Stimulated activated memory B cell treated with anti-CD40 and anti-IgM and Interleukin-4, amounts not matched to agents 10 μg/mL and 1 μg/mL and 100 μg/mL, for 72 hours (primary cell): ENCODE data around the gene NCAN.

ENCODE experiments used
- ATAC-seq: fragments of 150-1000 bp; cut with Tn5 transposase; 2 replicates; pipeline ENCODE4 v1.10.0; 2021
- H3K27ac Mint-ChIP-seq: one replicate; pipeline ENCODE4 v1.8.0; 2022; ENCODE audit warnings: mild to moderate bottlenecking, mixed read lengths
- H3K27me3 Mint-ChIP-seq: one replicate; pipeline ENCODE4 v1.8.0; 2022; ENCODE audit warnings: mixed read lengths
- H3K36me3 Mint-ChIP-seq: one replicate; pipeline ENCODE4 v1.8.0; 2022; ENCODE audit warnings: mixed read lengths
- H3K4me1 Mint-ChIP-seq: one replicate; pipeline ENCODE4 v1.8.0; 2022; ENCODE audit warnings: mixed read lengths
- H3K4me3 Mint-ChIP-seq: one replicate; pipeline ENCODE4 v1.8.0; 2022; ENCODE audit warnings: mild to moderate bottlenecking, moderate library complexity, mixed read lengths
- H3K9me3 Mint-ChIP-seq: one replicate; pipeline ENCODE4 v1.8.0; 2022; ENCODE audit warnings: mixed read lengths

NCAN gene

DNA sequence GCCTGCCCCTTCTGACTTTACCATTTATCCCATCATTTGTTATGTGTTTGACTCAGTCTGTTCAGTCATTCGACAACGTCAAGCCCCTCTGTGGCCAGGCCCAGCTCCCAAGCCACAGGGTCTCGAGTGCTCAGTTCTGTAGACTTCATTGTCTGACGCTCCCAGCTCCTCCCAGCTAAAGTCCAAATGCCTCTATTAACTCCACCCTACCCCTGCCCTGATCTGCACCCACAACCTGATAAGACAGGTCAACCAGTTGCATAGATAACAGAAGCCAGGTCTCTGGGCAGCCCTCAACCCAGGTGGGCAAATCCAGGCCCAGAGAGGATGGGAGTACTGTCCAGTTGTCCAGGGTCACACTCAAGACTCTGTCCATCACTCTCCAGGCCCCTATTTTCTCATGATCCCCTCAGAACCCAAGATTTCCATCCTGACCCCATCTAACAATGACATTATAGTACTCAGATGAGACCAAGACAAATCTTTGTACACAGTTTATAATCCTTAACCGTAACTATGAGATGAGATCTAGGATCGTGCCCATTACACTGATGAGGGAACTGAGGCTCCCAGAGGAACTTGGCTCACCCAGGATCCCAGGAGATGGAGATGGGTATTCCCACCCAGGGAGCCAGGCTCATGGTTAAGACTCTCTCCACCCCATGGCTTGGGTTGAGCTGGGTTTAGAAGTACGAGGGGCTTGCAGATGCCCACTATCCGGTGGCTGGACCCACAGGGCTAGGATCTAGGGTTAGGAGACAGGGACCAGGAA, 60.3 kb downstream of the NCAN start:
- Mint-ChIP-seq H3K36me3 (peaks cover 28% of the 10 kb centered on the region), H3K4me3 (no peak overlapping the region), H3K4me1 (peaks cover 11% of the 10 kb centered on the region), H3K27me3 (peaks cover 14% of the 10 kb centered on the region), H3K9me3 (no peaks in the 10 kb centered on the region), H3K27ac (no peak overlapping the region)
- ATAC-seq: no peak

DNA sequence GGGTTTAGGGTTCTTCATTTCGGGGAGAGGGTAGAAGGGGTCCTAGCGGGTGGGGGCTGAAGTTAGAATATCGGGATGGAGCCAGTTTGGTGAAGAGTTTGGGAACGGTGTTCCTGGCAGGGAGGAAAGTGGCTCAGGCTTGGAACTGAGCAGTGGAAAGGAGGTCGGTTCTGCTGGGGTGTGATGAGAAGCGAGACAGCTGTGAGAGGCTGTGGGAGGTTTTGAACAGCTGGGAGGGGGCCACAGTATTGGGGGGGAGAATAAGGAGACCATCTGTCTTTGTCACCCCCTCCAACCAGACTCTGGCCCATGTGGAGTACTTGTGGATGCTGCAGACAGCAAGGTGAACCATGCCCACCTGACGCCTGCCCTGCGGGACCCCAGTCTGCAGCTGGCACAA, 62.4 kb downstream of the NCAN start:
- Mint-ChIP-seq H3K9me3 (no peaks in the 10 kb centered on the region), H3K4me1 (peaks cover 11% of the 10 kb centered on the region), H3K27ac (no peak overlapping the region), H3K36me3 (peaks cover 42% of the 10 kb centered on the region), H3K4me3 (no peak overlapping the region), H3K27me3 (peaks cover 14% of the 10 kb centered on the region)
- no peak for ATAC-seq

DNA sequence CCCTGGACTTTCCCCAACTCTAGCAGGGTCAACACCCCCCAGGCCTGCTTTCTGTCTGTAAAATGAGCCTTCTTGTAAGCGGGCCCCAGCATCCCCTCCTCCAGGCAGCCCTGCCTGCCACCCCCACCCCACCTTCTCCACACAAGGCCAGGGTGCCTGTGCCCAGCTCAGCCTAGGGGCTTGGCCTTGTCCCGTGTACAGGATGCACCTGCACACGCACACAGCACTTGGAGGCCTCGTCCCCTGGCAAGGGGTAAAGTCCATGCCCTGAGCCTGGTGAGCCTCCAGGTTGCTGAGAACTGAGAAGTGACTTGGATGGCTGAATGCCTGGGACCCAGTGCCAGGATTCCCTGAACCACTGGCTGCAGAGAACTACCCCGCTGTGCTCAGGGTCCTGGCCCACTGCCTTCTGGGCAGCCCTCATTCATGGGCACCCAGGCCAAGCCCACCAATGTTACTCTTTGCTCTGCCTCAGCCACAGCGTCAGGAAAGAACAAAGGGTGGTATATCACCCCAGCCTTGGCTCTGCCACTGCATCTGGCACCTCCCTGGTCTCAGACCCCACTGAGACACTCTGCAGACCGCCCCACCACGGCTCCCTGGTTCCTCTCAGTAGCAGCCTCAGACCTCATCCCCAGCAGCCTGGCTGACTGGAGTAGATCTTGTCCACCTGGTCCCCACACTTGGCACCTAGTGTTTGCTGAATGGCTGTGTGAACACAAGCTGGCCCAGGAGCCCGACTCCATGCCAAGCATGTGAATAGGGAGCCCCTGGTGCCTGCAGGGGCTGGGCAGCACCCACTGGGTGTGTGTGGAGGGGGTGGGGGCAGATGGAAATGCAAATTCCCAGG, 63.2 kb downstream of the NCAN start:
- Mint-ChIP-seq H3K27me3 (peaks cover 14% of the 10 kb centered on the region), H3K4me3 (no peak overlapping the region), H3K27ac (no peak overlapping the region), H3K9me3 (no peaks in the 10 kb centered on the region), H3K36me3 (peaks cover 48% of the 10 kb centered on the region), H3K4me1 (peaks cover 11% of the 10 kb centered on the region)
- no peak for ATAC-seq

DNA sequence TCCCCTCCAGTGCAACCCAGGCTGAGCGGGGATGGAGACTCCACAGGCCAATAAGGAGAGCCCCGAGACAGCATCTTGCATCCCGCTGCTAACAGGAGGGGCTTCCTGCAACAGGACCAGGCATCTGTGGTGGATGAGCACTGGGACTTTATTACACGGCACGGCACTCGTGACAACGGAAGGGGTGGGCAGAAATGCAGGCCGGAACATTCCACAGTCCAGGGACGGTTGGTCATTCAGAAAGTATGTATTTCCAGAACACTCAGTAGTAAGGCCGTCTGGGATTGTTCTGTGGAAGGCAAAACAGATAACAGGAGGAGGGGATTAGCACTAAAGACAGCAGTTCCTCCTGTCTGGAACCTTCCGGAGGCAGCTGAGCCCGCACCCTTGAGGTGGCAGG, 64.6 kb downstream of the NCAN start:
- peaks cover 62% of the 10 kb centered on the region for H3K36me3 Mint-ChIP-seq
- H3K9me3 Mint-ChIP-seq: no peaks in the 10 kb centered on the region
- ATAC-seq: no peak
- no peak overlapping the region for H3K27ac Mint-ChIP-seq
- H3K4me3 Mint-ChIP-seq: no peak overlapping the region
- peaks cover 11% of the 10 kb centered on the region for H3K4me1 Mint-ChIP-seq
- peaks cover 14% of the 10 kb centered on the region for H3K27me3 Mint-ChIP-seq

DNA sequence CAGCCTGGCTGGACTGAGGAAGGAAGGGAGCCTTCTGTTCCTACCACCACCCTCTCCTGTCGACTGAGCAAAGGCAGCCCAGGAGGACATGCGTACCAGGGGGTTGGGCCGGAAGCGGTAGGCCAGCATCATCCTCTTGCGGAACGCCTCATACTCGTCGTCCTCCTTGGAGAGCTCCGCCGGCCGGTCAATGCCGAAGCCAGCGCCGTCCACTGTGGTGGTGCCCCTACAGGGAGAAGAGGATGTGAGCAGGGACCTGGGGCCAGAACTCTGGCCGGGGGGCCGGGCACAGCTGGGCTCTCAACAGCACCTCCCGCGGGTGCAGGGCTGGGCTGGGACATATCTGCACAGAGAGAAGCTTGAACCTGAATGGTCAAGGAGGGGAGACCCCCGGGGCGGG, 65.1 kb downstream of the NCAN start:
- Mint-ChIP-seq H3K4me1 (peaks cover 11% of the 10 kb centered on the region), H3K4me3 (no peak overlapping the region), H3K36me3 (peaks cover 66% of the 10 kb centered on the region), H3K9me3 (no peaks in the 10 kb centered on the region), H3K27ac (no peak overlapping the region), H3K27me3 (peaks cover 14% of the 10 kb centered on the region)
- no peak for ATAC-seq

DNA sequence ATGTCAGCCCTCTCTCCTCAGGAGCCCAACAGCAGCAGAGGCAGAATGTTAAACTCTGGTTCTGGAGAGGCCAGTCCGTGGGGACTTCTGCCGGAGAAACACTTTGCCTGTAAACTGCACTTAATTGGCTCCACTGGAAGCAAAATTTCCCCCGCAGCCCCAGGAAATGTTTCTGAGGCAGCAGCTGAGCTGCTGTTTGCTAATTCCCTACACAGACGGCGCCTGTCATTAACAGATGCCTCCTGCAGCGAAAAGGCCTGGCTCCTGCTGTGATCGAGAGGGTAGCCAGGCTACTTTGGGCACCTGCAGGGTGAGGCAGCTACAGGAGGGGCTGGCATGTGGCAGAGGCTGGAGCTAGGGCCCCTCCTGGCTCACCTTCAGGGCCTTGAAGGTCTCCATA, 66.6 kb downstream of the NCAN start:
- no peak for ATAC-seq
- Mint-ChIP-seq H3K9me3 (no peaks in the 10 kb centered on the region), H3K4me3 (no peak overlapping the region), H3K36me3 (peaks cover 77% of the 10 kb centered on the region), H3K4me1 (peaks cover 9% of the 10 kb centered on the region), H3K27me3 (peaks cover 11% of the 10 kb centered on the region), H3K27ac (no peak overlapping the region)

DNA sequence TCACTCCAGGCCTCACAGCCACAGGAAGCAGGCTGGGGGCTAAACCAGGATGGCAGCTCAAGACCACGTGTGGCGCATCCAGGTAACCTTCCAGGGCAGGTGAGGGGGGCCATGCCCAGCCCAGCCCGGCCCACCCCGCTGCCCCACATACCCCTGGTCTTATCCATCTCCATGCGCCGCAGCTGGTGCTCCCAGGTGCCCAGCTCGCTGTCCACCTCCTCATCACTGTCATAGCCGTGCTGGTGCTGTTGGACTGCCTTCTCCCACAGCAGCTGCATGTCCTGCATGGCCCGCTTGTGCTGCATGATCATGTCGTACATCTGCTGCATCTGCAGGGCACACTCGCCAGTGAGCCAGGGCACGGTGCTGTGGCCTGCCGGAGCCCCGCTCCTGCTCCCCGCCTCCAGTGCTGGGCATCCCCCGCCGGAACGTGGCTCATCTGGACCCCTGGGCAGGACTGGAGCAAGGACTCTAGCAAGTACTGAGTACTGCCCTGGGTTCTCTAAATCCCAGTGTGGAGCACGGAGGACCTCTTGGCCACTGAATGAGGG, 67.4 kb downstream of the NCAN start:
- Mint-ChIP-seq H3K27me3 (peaks cover 3% of the 10 kb centered on the region), H3K4me3 (no peak overlapping the region), H3K27ac (no peak overlapping the region), H3K4me1 (peaks cover under 1% of the 10 kb centered on the region), H3K9me3 (no peaks in the 10 kb centered on the region), H3K36me3 (peaks cover 80% of the 10 kb centered on the region)
- ATAC-seq: no peak

DNA sequence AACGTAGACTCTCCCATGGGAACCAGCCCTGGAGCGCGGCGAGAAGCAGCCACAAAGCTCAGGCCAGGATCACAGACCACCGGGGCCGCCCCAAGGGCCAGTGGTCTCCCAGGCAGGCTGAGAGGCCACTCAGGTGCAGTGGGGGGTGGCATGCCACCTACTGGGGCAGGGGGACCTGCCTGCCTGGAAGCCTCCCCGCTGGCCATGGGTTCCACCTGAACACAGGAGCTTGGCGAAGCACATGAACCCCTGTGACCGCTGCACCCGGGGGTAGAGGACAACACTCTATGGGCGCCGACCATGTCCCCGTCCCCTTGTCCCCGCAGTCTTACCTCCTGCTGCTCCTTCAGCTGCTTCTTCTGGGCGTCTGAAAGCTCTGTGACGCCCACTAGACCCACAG, 68.1 kb downstream of the NCAN start:
- H3K27ac Mint-ChIP-seq: no peak overlapping the region
- H3K4me3 Mint-ChIP-seq: no peak overlapping the region
- ATAC-seq: no peak
- H3K4me1 Mint-ChIP-seq: no peaks in the 10 kb centered on the region
- H3K9me3 Mint-ChIP-seq: no peaks in the 10 kb centered on the region
- H3K36me3 Mint-ChIP-seq: peaks cover 84% of the 10 kb centered on the region
- no peaks in the 10 kb centered on the region for H3K27me3 Mint-ChIP-seq

DNA sequence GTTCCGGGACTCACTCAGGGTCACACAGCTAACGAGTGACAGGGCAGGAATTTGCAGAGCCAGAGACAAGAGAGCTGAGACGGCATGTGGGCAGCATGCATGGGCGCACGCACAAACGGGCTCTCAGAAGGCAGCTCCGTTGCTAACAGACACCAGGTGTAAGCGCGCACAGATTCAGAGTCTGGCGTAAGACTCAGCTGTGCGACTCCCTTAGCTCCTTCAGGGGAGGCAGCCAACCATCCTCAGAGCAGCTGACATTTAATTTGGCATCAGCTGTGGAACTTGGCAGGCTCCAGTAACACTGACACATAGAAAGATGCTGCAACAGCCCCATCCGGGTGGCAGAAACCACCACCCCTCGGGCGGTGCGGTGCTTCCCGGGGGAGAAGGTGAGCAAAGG, 68.8 kb downstream of the NCAN start:
- no peaks in the 10 kb centered on the region for H3K27me3 Mint-ChIP-seq
- H3K4me3 Mint-ChIP-seq: no peak overlapping the region
- ATAC-seq: no peak
- H3K9me3 Mint-ChIP-seq: no peaks in the 10 kb centered on the region
- no peaks in the 10 kb centered on the region for H3K4me1 Mint-ChIP-seq
- H3K36me3 Mint-ChIP-seq: peaks cover 83% of the 10 kb centered on the region
- H3K27ac Mint-ChIP-seq: no peak overlapping the region

DNA sequence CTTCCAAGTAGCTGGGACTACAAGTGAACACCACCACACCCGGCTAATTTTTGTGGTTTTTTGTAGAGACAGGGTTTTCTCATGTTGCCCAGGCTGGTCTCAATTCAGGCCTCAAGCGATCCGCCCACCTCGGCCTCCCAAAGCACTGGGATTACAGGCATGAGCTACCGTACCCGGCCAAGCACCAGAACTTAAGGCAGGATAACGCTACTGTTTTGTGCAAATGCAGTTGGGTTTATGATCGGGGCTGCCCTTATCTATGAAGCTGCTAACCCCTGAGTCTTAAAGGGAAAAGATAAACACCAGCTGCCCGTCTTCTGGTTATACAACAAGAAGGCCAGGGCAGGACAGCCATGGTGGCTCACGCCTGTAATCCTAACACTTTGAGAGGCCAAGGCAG, 73.9 kb downstream of the NCAN start:
- H3K36me3 Mint-ChIP-seq: peaks cover 79% of the 10 kb centered on the region
- H3K9me3 Mint-ChIP-seq: no peaks in the 10 kb centered on the region
- no peaks in the 10 kb centered on the region for H3K4me1 Mint-ChIP-seq
- no peak overlapping the region for H3K27ac Mint-ChIP-seq
- no peak overlapping the region for H3K4me3 Mint-ChIP-seq
- no peak for ATAC-seq
- H3K27me3 Mint-ChIP-seq: no peaks in the 10 kb centered on the region

DNA sequence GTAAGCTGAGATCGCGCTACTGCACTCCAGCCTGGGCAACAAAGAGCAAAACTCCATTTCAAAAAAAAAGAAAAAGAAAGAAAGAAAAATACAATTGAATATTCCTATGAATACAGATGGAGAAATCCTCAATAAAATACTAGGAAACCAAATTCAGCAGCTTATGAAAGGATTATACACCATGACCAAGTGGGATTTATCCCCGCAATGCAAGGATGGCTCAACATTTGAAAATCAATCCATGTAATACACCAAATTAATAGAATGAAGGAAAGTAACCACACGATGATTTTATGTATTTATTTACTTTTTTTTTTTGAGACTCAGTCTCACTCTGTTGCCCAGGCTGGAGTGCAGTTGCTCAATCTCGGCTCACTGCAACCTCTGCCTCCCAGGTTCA, 80.8 kb downstream of the NCAN start:
- ATAC-seq: no peak
- H3K9me3 Mint-ChIP-seq: no peaks in the 10 kb centered on the region
- H3K27me3 Mint-ChIP-seq: no peaks in the 10 kb centered on the region
- H3K27ac Mint-ChIP-seq: no peak overlapping the region
- no peak overlapping the region for H3K4me3 Mint-ChIP-seq
- peaks cover 84% of the 10 kb centered on the region for H3K36me3 Mint-ChIP-seq
- H3K4me1 Mint-ChIP-seq: peaks cover 5% of the 10 kb centered on the region

DNA sequence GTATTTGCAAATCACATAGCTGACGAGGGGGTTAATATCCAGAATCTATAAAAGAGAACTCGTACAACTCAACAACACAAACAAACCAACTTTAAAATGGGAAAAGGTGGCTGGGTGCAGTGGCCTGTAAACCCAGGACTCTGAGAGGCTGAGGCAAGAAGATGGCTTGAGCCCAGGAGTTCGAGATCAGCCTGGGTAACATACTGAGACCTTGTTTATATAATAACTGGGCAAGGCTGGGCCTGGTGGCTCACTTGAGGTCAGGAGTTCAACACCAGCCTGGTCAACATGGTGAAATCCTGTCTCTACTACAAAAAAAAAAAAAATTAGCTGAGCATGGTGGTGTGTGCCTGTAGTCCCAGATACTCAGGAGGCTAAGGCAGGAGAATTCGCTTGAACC, 83.2 kb downstream of the NCAN start:
- Mint-ChIP-seq H3K36me3 (peaks cover 76% of the 10 kb centered on the region), H3K27me3 (no peaks in the 10 kb centered on the region), H3K9me3 (no peaks in the 10 kb centered on the region), H3K4me1 (peaks cover 5% of the 10 kb centered on the region), H3K4me3 (no peak overlapping the region), H3K27ac (no peak overlapping the region)
- no peak for ATAC-seq

DNA sequence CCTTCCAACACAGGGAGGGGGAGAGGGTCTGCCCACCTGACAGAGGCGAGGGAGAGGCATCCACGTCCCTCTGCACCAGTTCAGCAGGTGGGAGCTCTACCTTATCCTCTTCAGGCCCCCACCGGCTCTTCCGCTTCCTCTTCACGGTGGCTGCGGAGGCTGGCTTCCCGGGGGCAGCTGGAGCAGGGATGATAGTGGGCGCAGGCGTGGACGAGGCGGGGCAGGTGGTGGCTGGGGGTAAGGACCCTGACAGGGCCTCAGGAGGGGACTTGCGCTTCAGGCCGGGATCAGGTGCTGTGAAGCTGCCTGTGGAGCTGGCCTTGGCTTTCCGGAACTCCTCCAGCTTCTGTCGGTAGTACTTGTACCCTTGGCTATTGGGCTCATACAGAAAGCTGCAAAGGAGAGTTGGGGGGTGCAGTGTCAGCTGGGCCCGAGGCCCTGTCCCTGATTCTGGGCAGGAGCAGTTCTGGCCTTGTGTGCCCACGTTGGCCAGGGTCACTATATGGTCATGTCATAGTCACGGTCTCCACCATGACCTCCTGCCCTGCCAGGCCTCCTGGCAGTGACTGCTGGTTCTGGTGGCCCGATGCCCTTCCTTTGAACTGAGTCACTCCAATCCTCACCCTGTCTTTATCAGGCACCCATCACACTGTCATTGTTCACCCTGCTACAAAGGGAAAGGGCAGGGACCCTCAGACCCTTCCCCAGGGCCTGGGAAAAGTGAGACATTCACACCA, 85.4 kb downstream of the NCAN start:
- H3K4me3 Mint-ChIP-seq: no peak overlapping the region
- H3K36me3 Mint-ChIP-seq: peaks cover 67% of the 10 kb centered on the region
- H3K4me1 Mint-ChIP-seq: no peaks in the 10 kb centered on the region
- H3K9me3 Mint-ChIP-seq: no peaks in the 10 kb centered on the region
- no peak overlapping the region for H3K27ac Mint-ChIP-seq
- H3K27me3 Mint-ChIP-seq: no peaks in the 10 kb centered on the region
- ATAC-seq: no peak

DNA sequence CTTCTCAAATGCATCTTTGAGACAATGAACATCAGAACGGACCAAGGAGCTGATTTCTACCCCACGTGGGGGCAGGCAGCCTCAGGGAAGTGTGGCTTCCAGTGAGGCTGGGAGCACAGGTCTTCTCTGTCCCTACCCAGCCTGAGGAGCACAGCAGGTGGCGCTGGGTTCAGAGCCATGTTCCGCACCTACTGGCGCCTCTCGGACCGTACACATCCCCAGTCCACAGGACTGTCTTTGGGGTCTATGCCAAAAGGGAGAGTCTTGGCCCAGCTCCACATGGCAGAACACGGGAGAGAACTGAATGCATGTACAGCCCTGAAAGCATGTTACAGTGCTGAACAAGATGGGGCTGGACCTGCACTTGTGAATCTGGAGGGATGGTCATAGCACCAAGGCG, 86.0 kb downstream of the NCAN start:
- Mint-ChIP-seq H3K27me3 (no peaks in the 10 kb centered on the region), H3K4me3 (no peak overlapping the region), H3K36me3 (peaks cover 63% of the 10 kb centered on the region), H3K27ac (no peak overlapping the region), H3K4me1 (no peaks in the 10 kb centered on the region), H3K9me3 (no peaks in the 10 kb centered on the region)
- ATAC-seq: no peak

DNA sequence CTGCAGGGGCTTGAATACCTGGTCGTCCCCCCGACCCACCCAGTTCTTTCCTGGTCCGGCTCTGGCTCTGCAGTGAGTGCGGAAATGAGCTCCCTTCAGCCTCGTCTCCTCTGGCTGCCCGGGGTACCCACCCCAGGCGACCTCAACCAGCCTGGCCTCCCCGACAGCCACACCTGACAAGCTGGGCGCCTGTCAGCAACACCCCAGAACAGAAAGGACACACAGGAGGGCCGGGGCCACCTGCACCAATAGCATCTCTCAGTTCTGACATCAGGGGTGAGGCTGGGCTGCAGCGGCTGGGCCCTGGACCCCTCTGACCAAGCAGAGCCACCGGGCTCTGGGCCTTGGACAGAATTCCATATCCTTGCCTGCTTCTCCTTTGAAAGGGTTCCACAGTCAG, 88.9 kb downstream of the NCAN start:
- Mint-ChIP-seq H3K9me3 (no peaks in the 10 kb centered on the region), H3K36me3 (peaks cover 59% of the 10 kb centered on the region), H3K4me3 (no peak overlapping the region), H3K27me3 (no peaks in the 10 kb centered on the region), H3K27ac (no peak overlapping the region), H3K4me1 (no peaks in the 10 kb centered on the region)
- no peak for ATAC-seq
